ENCODE data around the gene KCNMA1.
A peak's percentile ranks its signal among the peaks of the same experiment; 100 is the strongest.

The KCNMA1 gene

GRCh38 chr10:77031531-77032187, 605.9 kb downstream of the KCNMA1 start:
- no peak for DNase-seq
- no peak overlapping the region for H4K8ac ChIP-seq (ENCODE audit: low read depth, low read length)
- no peak overlapping the region for H3K4me2 ChIP-seq (ENCODE audit: low read length)
- H3K18ac ChIP-seq (ENCODE audit: low read length): no peak overlapping the region
- no peak overlapping the region for H4K5ac ChIP-seq (ENCODE audit: low read length)
- no peaks in the 10 kb centered on the region for H3K4me1 ChIP-seq (ENCODE audit: control insufficient read depth, low read depth, low read length)
- no peak overlapping the region for H2BK15ac ChIP-seq (replicated peaks; ENCODE audit: low read depth)
- H3K36me3 ChIP-seq (ENCODE audit: control insufficient read depth, insufficient read depth, low read length): no peaks in the 10 kb centered on the region
- WGBS (ENCODE audit: extremely low coverage, insufficient coverage, low lambda C conversion rate): no CpG with 5 or more reads among the region's 1 CpG
- H3K4me3 ChIP-seq (ENCODE audit: low read length): no peak overlapping the region
- no peak overlapping the region for H2AK5ac ChIP-seq (ENCODE audit: low read length)
- no peaks in the 10 kb centered on the region for H3K79me1 ChIP-seq (ENCODE audit: low read length)
- H2BK120ac ChIP-seq (ENCODE audit: low read depth, low read length): no peak overlapping the region
- no peak overlapping the region for H3K23ac ChIP-seq (ENCODE audit: low read length)
- no peak overlapping the region for H3K27ac ChIP-seq (ENCODE audit: low read depth, low read length)
- H3K27me3 ChIP-seq (ENCODE audit: insufficient read depth, low read length, poor library complexity): no peaks in the 10 kb centered on the region
- H2BK5ac ChIP-seq (ENCODE audit: low read length): no peak overlapping the region
- no peaks in the 10 kb centered on the region for H3K79me2 ChIP-seq (ENCODE audit: control insufficient read depth, insufficient read depth, low read length)
- H3K4ac ChIP-seq (ENCODE audit: low read depth, low read length): no peak overlapping the region
- no peak overlapping the region for H3K9ac ChIP-seq (ENCODE audit: low read length)
- H3K56ac ChIP-seq (ENCODE audit: low read length): no peak overlapping the region

DNA sequence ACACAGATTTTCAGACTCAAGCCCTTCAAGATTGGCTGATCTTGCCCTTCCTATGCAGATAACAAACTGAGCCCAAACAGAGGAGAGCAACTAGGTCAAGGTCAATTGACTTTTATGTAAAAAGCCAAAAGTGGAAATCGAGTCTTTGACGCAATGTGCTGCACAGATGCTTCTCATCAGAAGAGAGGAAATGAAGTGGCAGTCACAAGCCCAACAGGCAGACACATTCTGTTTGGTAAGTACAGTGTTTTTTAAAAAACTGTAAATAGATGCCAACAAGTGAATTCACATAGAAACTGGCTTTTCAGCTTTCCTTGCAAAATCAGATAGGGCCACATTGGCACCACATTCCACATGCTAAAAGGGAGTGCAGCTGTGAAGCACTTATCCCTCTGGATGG, 606.6 kb downstream of the KCNMA1 start:
- Histone ChIP-seq H3K4me2 (ENCODE audit: low read length) (no peak overlapping the region), H2BK15ac (replicated peaks; ENCODE audit: low read depth) (no peak overlapping the region), H3K27me3 (ENCODE audit: insufficient read depth, low read length, poor library complexity) (no peaks in the 10 kb centered on the region), H3K79me1 (ENCODE audit: low read length) (no peaks in the 10 kb centered on the region), H3K4me3 (ENCODE audit: low read length) (no peak overlapping the region), H4K5ac (ENCODE audit: low read length) (no peak overlapping the region), H3K4me1 (ENCODE audit: control insufficient read depth, low read depth, low read length) (no peaks in the 10 kb centered on the region), H3K56ac (ENCODE audit: low read length) (no peak overlapping the region), H3K18ac (ENCODE audit: low read length) (no peak overlapping the region), H2AK5ac (ENCODE audit: low read length) (no peak overlapping the region), H4K8ac (ENCODE audit: low read depth, low read length) (no peak overlapping the region), H3K9ac (ENCODE audit: low read length) (no peak overlapping the region), H3K4ac (ENCODE audit: low read depth, low read length) (no peak overlapping the region), H2BK120ac (ENCODE audit: low read depth, low read length) (no peak overlapping the region), H3K23ac (ENCODE audit: low read length) (no peak overlapping the region), H3K79me2 (ENCODE audit: control insufficient read depth, insufficient read depth, low read length) (no peaks in the 10 kb centered on the region), H2BK5ac (ENCODE audit: low read length) (no peak overlapping the region), H3K36me3 (ENCODE audit: control insufficient read depth, insufficient read depth, low read length) (no peaks in the 10 kb centered on the region), H3K27ac (ENCODE audit: low read depth, low read length) (no peak overlapping the region)
- no peak for DNase-seq
- no CpG with 5 or more reads among the region's 2 CpGs for WGBS (ENCODE audit: extremely low coverage, insufficient coverage, low lambda C conversion rate)

- Histone ChIP-seq H3K36me3 (ENCODE audit: control insufficient read depth, insufficient read depth, low read length) (no peaks in the 10 kb centered on the region), H2BK15ac (replicated peaks; ENCODE audit: low read depth) (no peak overlapping the region), H3K79me1 (ENCODE audit: low read length) (no peaks in the 10 kb centered on the region), H3K56ac (ENCODE audit: low read length) (no peak overlapping the region), H3K4me1 (ENCODE audit: control insufficient read depth, low read depth, low read length) (no peaks in the 10 kb centered on the region), H3K9ac (ENCODE audit: low read length) (no peak overlapping the region), H3K4me3 (ENCODE audit: low read length) (no peak overlapping the region), H3K27ac (ENCODE audit: low read depth, low read length) (no peak overlapping the region), H3K4ac (ENCODE audit: low read depth, low read length) (no peak overlapping the region), H4K5ac (ENCODE audit: low read length) (no peak overlapping the region), H3K27me3 (ENCODE audit: insufficient read depth, low read length, poor library complexity) (no peaks in the 10 kb centered on the region), H3K79me2 (ENCODE audit: control insufficient read depth, insufficient read depth, low read length) (no peaks in the 10 kb centered on the region), H4K8ac (ENCODE audit: low read depth, low read length) (no peak overlapping the region), H2BK5ac (ENCODE audit: low read length) (no peak overlapping the region), H2BK120ac (ENCODE audit: low read depth, low read length) (no peak overlapping the region), H3K18ac (ENCODE audit: low read length) (no peak overlapping the region), H2AK5ac (ENCODE audit: low read length) (no peak overlapping the region), H3K23ac (ENCODE audit: low read length) (no peak overlapping the region), H3K4me2 (ENCODE audit: low read length) (no peak overlapping the region)
- WGBS (ENCODE audit: extremely low coverage, insufficient coverage, low lambda C conversion rate): no CpG with 5 or more reads among the region's 4 CpGs
- DNase-seq: no peak
Observed at GRCh38 chr10:77029777-77030717, 607.6 kb downstream of the KCNMA1 start.

- no peak overlapping the region for H2BK15ac ChIP-seq (replicated peaks; ENCODE audit: low read depth)
- DNase-seq: peak; percentile 26
- H2BK120ac ChIP-seq (ENCODE audit: low read depth, low read length): no peak overlapping the region
- H3K9ac ChIP-seq (ENCODE audit: low read length): no peak overlapping the region
- no peaks in the 10 kb centered on the region for H3K79me1 ChIP-seq (ENCODE audit: low read length)
- no peak overlapping the region for H3K56ac ChIP-seq (ENCODE audit: low read length)
- H4K8ac ChIP-seq (ENCODE audit: low read depth, low read length): no peak overlapping the region
- no peaks in the 10 kb centered on the region for H3K36me3 ChIP-seq (ENCODE audit: control insufficient read depth, insufficient read depth, low read length)
- no peak overlapping the region for H3K4me3 ChIP-seq (ENCODE audit: low read length)
- WGBS (ENCODE audit: extremely low coverage, insufficient coverage, low lambda C conversion rate): no CpG with 5 or more reads among the region's 6 CpGs
- no peak overlapping the region for H3K18ac ChIP-seq (ENCODE audit: low read length)
- no peak overlapping the region for H3K27ac ChIP-seq (ENCODE audit: low read depth, low read length)
- H4K5ac ChIP-seq (ENCODE audit: low read length): no peak overlapping the region
- no peak overlapping the region for H2BK5ac ChIP-seq (ENCODE audit: low read length)
- H3K4ac ChIP-seq (ENCODE audit: low read depth, low read length): no peak overlapping the region
- H3K4me1 ChIP-seq (ENCODE audit: control insufficient read depth, low read depth, low read length): no peaks in the 10 kb centered on the region
- no peak overlapping the region for H2AK5ac ChIP-seq (ENCODE audit: low read length)
- no peaks in the 10 kb centered on the region for H3K79me2 ChIP-seq (ENCODE audit: control insufficient read depth, insufficient read depth, low read length)
- no peaks in the 10 kb centered on the region for H3K27me3 ChIP-seq (ENCODE audit: insufficient read depth, low read length, poor library complexity)
- H3K4me2 ChIP-seq (ENCODE audit: low read length): no peak overlapping the region
- H3K23ac ChIP-seq (ENCODE audit: low read length): no peak overlapping the region
Observed at GRCh38 chr10:77028042-77028441, 609.6 kb downstream of the KCNMA1 start.

DNA sequence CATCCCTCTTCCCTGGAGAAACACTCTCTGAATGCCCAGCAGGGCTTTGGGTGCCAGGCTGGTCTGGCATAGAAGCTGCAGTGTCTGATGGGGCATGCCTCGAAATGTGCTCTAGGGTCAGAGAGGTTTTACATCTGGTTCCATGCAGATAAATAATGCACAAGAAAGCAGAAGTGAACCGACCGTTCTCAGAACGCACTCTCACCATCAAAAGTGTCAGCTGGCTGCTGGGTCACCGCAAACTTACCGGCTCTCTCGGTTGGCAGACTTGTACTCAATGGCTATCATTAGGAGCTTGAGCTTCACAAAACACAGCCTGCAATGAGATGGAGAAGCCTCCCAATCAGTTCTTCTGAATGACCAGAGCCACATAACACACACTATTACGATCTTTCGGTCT, 610.0 kb downstream of the KCNMA1 start:
- Histone ChIP-seq H3K56ac (ENCODE audit: low read length) (no peak overlapping the region), H2BK5ac (ENCODE audit: low read length) (no peak overlapping the region), H2AK5ac (ENCODE audit: low read length) (no peak overlapping the region), H3K27ac (ENCODE audit: low read depth, low read length) (no peak overlapping the region), H3K18ac (ENCODE audit: low read length) (no peak overlapping the region), H4K5ac (ENCODE audit: low read length) (no peak overlapping the region), H3K4ac (ENCODE audit: low read depth, low read length) (no peak overlapping the region), H3K79me1 (ENCODE audit: low read length) (no peaks in the 10 kb centered on the region), H2BK15ac (replicated peaks; ENCODE audit: low read depth) (no peak overlapping the region), H3K23ac (ENCODE audit: low read length) (no peak overlapping the region), H3K27me3 (ENCODE audit: insufficient read depth, low read length, poor library complexity) (no peaks in the 10 kb centered on the region), H3K4me1 (ENCODE audit: control insufficient read depth, low read depth, low read length) (no peaks in the 10 kb centered on the region), H3K4me3 (ENCODE audit: low read length) (no peak overlapping the region), H4K8ac (ENCODE audit: low read depth, low read length) (no peak overlapping the region), H3K36me3 (ENCODE audit: control insufficient read depth, insufficient read depth, low read length) (no peaks in the 10 kb centered on the region), H3K9ac (ENCODE audit: low read length) (no peak overlapping the region), H2BK120ac (ENCODE audit: low read depth, low read length) (no peak overlapping the region), H3K4me2 (ENCODE audit: low read length) (no peak overlapping the region), H3K79me2 (ENCODE audit: control insufficient read depth, insufficient read depth, low read length) (no peaks in the 10 kb centered on the region)
- WGBS (ENCODE audit: extremely low coverage, insufficient coverage, low lambda C conversion rate): no CpG with 5 or more reads among the region's 9 CpGs
- no peak for DNase-seq

All from mesendoderm (in vitro differentiated cells).